ENCODE results near the gene STAMBP. TPM values are rescaled to one million over a fixed set of nuclear protein-coding genes. Genes with fewer than 3 reads are reported as not detected.
A peak's percentile ranks its signal among the peaks of the same experiment; 100 is the strongest.

Gene STAMBP
- total RNA-seq, 6 experiments from 2014 or later, result 10.9 to 23.9 (median 16.9) TPM

- H3K36me3 ChIP-seq, result peaks cover 0 to 12% (median 0%) of the 10 kb centered on the region in 4 donors
- no peak overlapping the region for H3K4me3 ChIP-seq
- no peaks in the 10 kb centered on the region for H3K9me3 ChIP-seq
- H3K27me3 ChIP-seq, result no peaks in the 10 kb centered on the region
- TF ChIP-seq CTCF (IDR thresholded peaks at IDR 0.05), result no peak
- no peak for TF ChIP-seq POLR2A (IDR thresholded peaks at IDR 0.05)
- DNase-seq, result no peak
- H3K27ac ChIP-seq, result no peak overlapping the region
- intact Hi-C loops (cut with DNase I), result no loop called here
- H3K4me1 ChIP-seq, result peaks cover 0 to 12% (median 0%) of the 10 kb centered on the region in 4 donors
- ATAC-seq, result no peak
- 75% methylated on average over 8 of the region's 11 CpGs for WGBS (ENCODE audit: insufficient coverage, low coverage, low lambda C conversion rate, missing lambda C conversion rate)
Observed at GRCh38 chr2:73830871-73831401, 2.2 kb downstream of the STAMBP start.

- ATAC-seq (no peak), DNase-seq (no peak)
- Histone ChIP-seq H3K27ac (no peak overlapping the region), H3K4me3 (no peak overlapping the region), H3K9me3 (no peaks in the 10 kb centered on the region), H3K4me1 (peaks cover 0 to 12% (median 0%) of the 10 kb centered on the region in 4 donors), H3K36me3 (peaks cover 0 to 12% (median 0%) of the 10 kb centered on the region in 4 donors), H3K27me3 (no peaks in the 10 kb centered on the region)
- TF ChIP-seq POLR2A (IDR thresholded peaks at IDR 0.05) (peak; percentile 12), CTCF (IDR thresholded peaks at IDR 0.05) (no peak)
- intact Hi-C loops (cut with DNase I), result no loop called here
Observed at GRCh38 chr2:73832930-73833329, 4.2 kb downstream of the STAMBP start.

- Histone ChIP-seq H3K27ac (no peak overlapping the region), H3K4me1 (peaks cover 0 to 6% (median 0%) of the 10 kb centered on the region in 4 donors), H3K36me3 (peaks cover 0 to 12% (median 0%) of the 10 kb centered on the region in 4 donors), H3K27me3 (no peaks in the 10 kb centered on the region), H3K4me3 (no peak overlapping the region), H3K9me3 (no peaks in the 10 kb centered on the region)
- ATAC-seq, result peak in 1 of 4 donors; percentile 28
- intact Hi-C loops (cut with DNase I), result no loop called here
- WGBS (ENCODE audit: insufficient coverage, low coverage, low lambda C conversion rate, missing lambda C conversion rate), result 97% methylated on average over 11 of the region's 17 CpGs
- TF ChIP-seq CTCF (IDR thresholded peaks at IDR 0.05), result no peak
- no peak for TF ChIP-seq POLR2A (IDR thresholded peaks at IDR 0.05)
- peak in 2 of 3 donors; percentile 28 to 50 for DNase-seq
Observed at GRCh38 chr2:73836141-73836943, 7.6 kb downstream of the STAMBP start.

GRCh38 chr2:73837847-73838585, 9.3 kb downstream of the STAMBP start:
- Histone ChIP-seq H3K36me3 (peaks cover 0 to 8% (median 0%) of the 10 kb centered on the region in 4 donors), H3K4me1 (no peaks in the 10 kb centered on the region), H3K27ac (no peak overlapping the region), H3K27me3 (no peaks in the 10 kb centered on the region), H3K4me3 (no peak overlapping the region), H3K9me3 (no peaks in the 10 kb centered on the region)
- ATAC-seq, result peak in 1 of 4 donors; percentile 44
- no peak for DNase-seq
- intact Hi-C loops (cut with DNase I), result no loop called here
- WGBS (ENCODE audit: insufficient coverage, low coverage, low lambda C conversion rate, missing lambda C conversion rate), result 69% methylated on average over 4 of the region's 4 CpGs
- TF ChIP-seq CTCF (IDR thresholded peaks at IDR 0.05), result no peak
- TF ChIP-seq POLR2A (IDR thresholded peaks at IDR 0.05), result no peak
